ENCODE measurements around the gene LPP.

DNA sequence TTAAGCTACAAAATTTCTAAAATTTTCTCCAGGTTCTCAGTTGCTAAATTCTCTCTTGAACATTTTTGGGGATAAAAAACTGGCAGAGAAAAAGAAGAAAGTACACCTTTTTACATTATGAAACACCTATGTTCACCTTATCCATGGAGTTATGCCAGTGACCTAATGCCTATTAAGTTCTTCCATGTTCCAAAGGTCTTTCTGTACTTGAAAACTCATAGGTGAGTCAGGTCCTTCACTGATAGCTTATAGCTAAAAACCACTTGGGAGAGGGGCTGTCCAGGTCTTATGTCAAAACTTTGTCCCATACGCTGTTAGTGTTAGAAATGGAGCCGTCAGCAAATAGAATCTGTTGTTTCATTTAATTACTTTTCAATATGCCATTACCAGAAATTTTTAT, 530.3 kb downstream of the LPP start:
- no peak for TF ChIP-seq POLR2A (IDR thresholded peaks at IDR 0.05; ENCODE audit: low read depth, low read length)
- no peak for TF ChIP-seq POLR2AphosphoS5 (IDR thresholded peaks at IDR 0.05; ENCODE audit: low read depth, low read length)
- TF ChIP-seq TAF1 (IDR thresholded peaks at IDR 0.05; ENCODE audit: low read depth, low read length), result no peak
- TF ChIP-seq PAX5 (IDR thresholded peaks at IDR 0.05; ENCODE audit: insufficient read depth, low read length, severe bottlenecking), result no peak
- no peak for TF ChIP-seq SPI1 (IDR thresholded peaks at IDR 0.05; ENCODE audit: low read depth, low read length)
- TF ChIP-seq POU2F2 (IDR thresholded peaks at IDR 0.05; ENCODE audit: low read depth, low read length), result no peak

Measured in GM12891 (cell line).